BLaER1 (cell line): ENCODE measurements around the gene GRM8.

Experiments
- H3K27ac ChIP-seq: shearing (Covaris generic); formaldehyde crosslinking; 2 replicates; pipeline ENCODE4 v1.8.1; 2022
- H3K27me3 ChIP-seq: shearing (Covaris generic); formaldehyde crosslinking; 2 replicates; pipeline ENCODE4 v1.8.1; 2022
- H3K36me3 ChIP-seq: shearing (Covaris generic); formaldehyde crosslinking; 2 replicates; pipeline ENCODE4 v1.8.1; 2022
- H3K4me1 ChIP-seq: shearing (Covaris generic); formaldehyde crosslinking; 2 replicates; pipeline ENCODE4 v1.8.1; 2022
- H3K4me2 ChIP-seq: shearing (Covaris generic); formaldehyde crosslinking; 2 replicates; pipeline ENCODE4 v1.8.1; 2022
- H3K4me3 ChIP-seq: shearing (Covaris generic); formaldehyde crosslinking; 2 replicates; pipeline ENCODE4 v1.8.1; 2022
- H3K9ac ChIP-seq: shearing (Covaris generic); formaldehyde crosslinking; 2 replicates; pipeline ENCODE4 v1.8.1; 2022
- H3K9me3 ChIP-seq: shearing (Covaris generic); formaldehyde crosslinking; 2 replicates; pipeline ENCODE4 v1.8.1; 2022
- H4K20me1 ChIP-seq: shearing (Covaris generic); formaldehyde crosslinking; 2 replicates; pipeline ENCODE4 v1.8.1; 2022
- Cebpa-rat ChIP-seq: shearing (Covaris generic); IDR thresholded peaks from 2 replicates; pipeline ENCODE4 v1.8.1; 2022

Gene GRM8

GRCh38 chr7:127000725-127001124 lies 252.0 kb downstream of the GRM8 start:
- TF ChIP-seq Cebpa-rat, result no peak
- Histone ChIP-seq H3K9ac (no peak overlapping the region), H3K4me2 (no peak overlapping the region), H3K27ac (no peak overlapping the region), H3K36me3 (no peaks in the 10 kb centered on the region), H3K27me3 (no peaks in the 10 kb centered on the region), H3K4me3 (no peak overlapping the region), H3K4me1 (no peaks in the 10 kb centered on the region), H3K9me3 (no peaks in the 10 kb centered on the region), H4K20me1 (no peaks in the 10 kb centered on the region)

GRCh38 chr7:126996659-126997058 lies 256.1 kb downstream of the GRM8 start:
- Histone ChIP-seq H3K27me3 (no peaks in the 10 kb centered on the region), H4K20me1 (no peaks in the 10 kb centered on the region), H3K4me2 (no peak overlapping the region), H3K27ac (no peak overlapping the region), H3K4me3 (no peak overlapping the region), H3K36me3 (no peaks in the 10 kb centered on the region), H3K4me1 (no peaks in the 10 kb centered on the region), H3K9me3 (no peaks in the 10 kb centered on the region), H3K9ac (no peak overlapping the region)
- TF ChIP-seq Cebpa-rat, result no peak

GRCh38 chr7:126993626-126994213 lies 259.0 kb downstream of the GRM8 start:
- no peak overlapping the region for H3K9ac ChIP-seq
- no peak overlapping the region for H3K27ac ChIP-seq
- no peak overlapping the region for H3K4me2 ChIP-seq
- no peak for TF ChIP-seq Cebpa-rat
- H3K27me3 ChIP-seq, result no peaks in the 10 kb centered on the region
- H3K4me3 ChIP-seq, result no peak overlapping the region
- no peaks in the 10 kb centered on the region for H3K36me3 ChIP-seq
- no peaks in the 10 kb centered on the region for H4K20me1 ChIP-seq
- no peaks in the 10 kb centered on the region for H3K4me1 ChIP-seq
- no peaks in the 10 kb centered on the region for H3K9me3 ChIP-seq

- no peak for TF ChIP-seq Cebpa-rat
These were observed 264.7 kb downstream of the GRM8 start for GRCh38 chr7:126988022-126988421.

GRCh38 chr7:126979722-126980121 lies 273.0 kb downstream of the GRM8 start:
- no peaks in the 10 kb centered on the region for H3K36me3 ChIP-seq
- no peaks in the 10 kb centered on the region for H4K20me1 ChIP-seq
- H3K27ac ChIP-seq, result no peak overlapping the region
- no peaks in the 10 kb centered on the region for H3K4me1 ChIP-seq
- no peak overlapping the region for H3K4me3 ChIP-seq
- no peak for TF ChIP-seq Cebpa-rat
- 0 out of 2 replicates have a peak, but pooled peaks cover 5% of the 10 kb centered on the region for H3K9me3 ChIP-seq
- H3K27me3 ChIP-seq, result no peaks in the 10 kb centered on the region
- no peak overlapping the region for H3K4me2 ChIP-seq
- no peak overlapping the region for H3K9ac ChIP-seq

More at GRCh38 chr7:126988022-126988421, 264.7 kb downstream of the GRM8 start:
- 0 out of 2 replicates have a peak, but pooled peaks cover 5% of the 10 kb centered on the region for H3K9me3 ChIP-seq
- no peaks in the 10 kb centered on the region for H4K20me1 ChIP-seq
- H3K27ac ChIP-seq, result no peak overlapping the region
- no peaks in the 10 kb centered on the region for H3K4me1 ChIP-seq
- no peaks in the 10 kb centered on the region for H3K36me3 ChIP-seq
- H3K4me3 ChIP-seq, result no peak overlapping the region
- H3K4me2 ChIP-seq, result no peak overlapping the region
- no peaks in the 10 kb centered on the region for H3K27me3 ChIP-seq
- no peak overlapping the region for H3K9ac ChIP-seq

GRCh38 chr7:126978865-126979264 lies 273.9 kb downstream of the GRM8 start:
- no peak for TF ChIP-seq Cebpa-rat
- H3K9ac ChIP-seq, result no peak overlapping the region
- H3K9me3 ChIP-seq, result no peaks in the 10 kb centered on the region
- no peaks in the 10 kb centered on the region for H4K20me1 ChIP-seq
- no peaks in the 10 kb centered on the region for H3K27me3 ChIP-seq
- H3K4me1 ChIP-seq, result no peaks in the 10 kb centered on the region
- H3K4me2 ChIP-seq, result no peak overlapping the region
- H3K4me3 ChIP-seq, result no peak overlapping the region
- no peaks in the 10 kb centered on the region for H3K36me3 ChIP-seq
- no peak overlapping the region for H3K27ac ChIP-seq

- Histone ChIP-seq H3K27ac (no peak overlapping the region), H3K4me2 (no peak overlapping the region)
These were observed 279.7 kb downstream of the GRM8 start for GRCh38 chr7:126973066-126973465.

GRCh38 chr7:126972571-126972970 lies 280.2 kb downstream of the GRM8 start:
- Histone ChIP-seq H3K9me3 (no peaks in the 10 kb centered on the region), H3K36me3 (no peaks in the 10 kb centered on the region), H3K27me3 (no peaks in the 10 kb centered on the region), H3K4me3 (no peak overlapping the region), H3K27ac (no peak overlapping the region), H4K20me1 (no peaks in the 10 kb centered on the region), H3K9ac (no peak overlapping the region), H3K4me1 (no peaks in the 10 kb centered on the region), H3K4me2 (no peak overlapping the region)
- no peak for TF ChIP-seq Cebpa-rat

More at GRCh38 chr7:126973066-126973465, 279.7 kb downstream of the GRM8 start:
- no peak overlapping the region for H3K4me3 ChIP-seq
- H3K36me3 ChIP-seq, result no peaks in the 10 kb centered on the region
- no peaks in the 10 kb centered on the region for H4K20me1 ChIP-seq
- H3K27me3 ChIP-seq, result no peaks in the 10 kb centered on the region
- no peaks in the 10 kb centered on the region for H3K9me3 ChIP-seq
- H3K9ac ChIP-seq, result no peak overlapping the region
- H3K4me1 ChIP-seq, result no peaks in the 10 kb centered on the region
- TF ChIP-seq Cebpa-rat, result no peak

GRCh38 chr7:126959649-126960048 lies 293.1 kb downstream of the GRM8 start:
- H3K4me3 ChIP-seq, result no peak overlapping the region
- no peak overlapping the region for H3K4me2 ChIP-seq
- TF ChIP-seq Cebpa-rat, result no peak
- no peak overlapping the region for H3K9ac ChIP-seq
- H3K27ac ChIP-seq, result no peak overlapping the region
- H3K9me3 ChIP-seq, result peaks cover 11% of the 10 kb centered on the region; the same call in 1 of the 2 replicates
- H4K20me1 ChIP-seq, result no peaks in the 10 kb centered on the region
- H3K4me1 ChIP-seq, result no peaks in the 10 kb centered on the region
- H3K36me3 ChIP-seq, result no peaks in the 10 kb centered on the region
- H3K27me3 ChIP-seq, result no peaks in the 10 kb centered on the region

GRCh38 chr7:126958367-126958766 lies 294.4 kb downstream of the GRM8 start:
- peaks cover 11% of the 10 kb centered on the region; the same call in 1 of the 2 replicates for H3K9me3 ChIP-seq
- H4K20me1 ChIP-seq, result no peaks in the 10 kb centered on the region
- H3K27ac ChIP-seq, result no peak overlapping the region
- TF ChIP-seq Cebpa-rat, result no peak
- H3K36me3 ChIP-seq, result no peaks in the 10 kb centered on the region
- no peaks in the 10 kb centered on the region for H3K27me3 ChIP-seq
- no peak overlapping the region for H3K4me2 ChIP-seq
- H3K4me3 ChIP-seq, result no peak overlapping the region
- H3K4me1 ChIP-seq, result no peaks in the 10 kb centered on the region
- no peak overlapping the region for H3K9ac ChIP-seq

- no peaks in the 10 kb centered on the region for H3K27me3 ChIP-seq
- no peak overlapping the region for H3K9ac ChIP-seq
- no peak overlapping the region for H3K27ac ChIP-seq
- TF ChIP-seq Cebpa-rat, result no peak
- no peaks in the 10 kb centered on the region for H4K20me1 ChIP-seq
- no peak overlapping the region for H3K4me2 ChIP-seq
- H3K9me3 ChIP-seq, result peaks cover 11% of the 10 kb centered on the region; the same call in 1 of the 2 replicates
- no peak overlapping the region for H3K4me3 ChIP-seq
- no peaks in the 10 kb centered on the region for H3K36me3 ChIP-seq
- no peaks in the 10 kb centered on the region for H3K4me1 ChIP-seq
These were observed 295.3 kb downstream of the GRM8 start for GRCh38 chr7:126957443-126957842.
